Activated CD8-positive, alpha-beta memory T cell treated with anti-CD3 and anti-CD28 coated beads for 1 hour (primary cell): ENCODE measurements around the gene ERI2.
A peak's percentile ranks its signal among the peaks of the same experiment; 100 is the strongest.
"Not testable (repeated sequence)": the region's sequence is repeated elsewhere in the genome, so short reads cannot be mapped to it uniquely, and the experiment has no call there.

Source experiments
- DNase-seq, 2 donors: peaks; one replicate each; pipeline ENCODE4 v3.0.0-alpha.2; 2020; ENCODE audit warnings: low read depth in 1 of 2; ENCODE audit errors: extremely low read depth in 1 of 2

ERI2 gene

DNA sequence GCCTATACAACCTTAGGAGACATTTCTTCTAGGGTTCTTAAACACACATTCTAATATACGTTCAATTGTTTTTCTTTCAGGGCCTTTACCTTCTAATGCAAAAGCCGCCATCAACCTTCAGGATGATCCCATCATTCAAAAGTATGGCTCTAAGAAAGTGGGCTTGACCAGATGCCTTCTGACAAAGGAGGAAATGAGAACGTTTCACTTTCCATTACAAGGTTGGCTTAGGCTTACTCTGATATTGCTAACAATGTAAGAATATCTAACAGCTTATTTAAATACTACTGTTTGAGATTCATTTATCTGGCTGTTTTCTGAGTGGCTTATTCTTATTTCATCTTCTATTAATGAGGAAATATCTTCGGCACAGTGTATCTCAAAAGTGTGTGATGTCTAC is 15.4 kb upstream of the ERI2 start:
- DNase-seq, result no peak

GRCh38 chr16:20818929-20819585 is 12.8 kb upstream of the ERI2 start:
- DNase-seq, result no peak

DNA sequence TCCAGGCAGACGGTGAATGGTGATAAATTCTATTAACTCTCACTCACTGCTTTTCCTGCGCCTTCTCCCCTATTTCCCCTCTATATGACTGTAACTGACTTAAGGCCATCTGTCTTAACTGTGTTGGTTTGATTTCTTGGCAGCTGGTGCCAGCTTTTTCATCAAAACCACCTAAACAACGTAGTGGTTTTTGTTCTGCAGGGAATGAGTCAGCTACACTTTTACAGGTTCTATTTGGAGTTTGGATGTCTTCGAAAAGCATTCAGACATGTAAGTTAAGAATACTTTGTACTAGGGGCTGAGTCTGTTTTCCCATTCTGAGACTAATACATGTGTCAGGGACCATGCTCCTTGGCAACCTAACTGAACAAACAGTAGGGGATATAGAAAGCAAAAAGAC is 8.5 kb upstream of the ERI2 start:
- no peak for DNase-seq

DNA sequence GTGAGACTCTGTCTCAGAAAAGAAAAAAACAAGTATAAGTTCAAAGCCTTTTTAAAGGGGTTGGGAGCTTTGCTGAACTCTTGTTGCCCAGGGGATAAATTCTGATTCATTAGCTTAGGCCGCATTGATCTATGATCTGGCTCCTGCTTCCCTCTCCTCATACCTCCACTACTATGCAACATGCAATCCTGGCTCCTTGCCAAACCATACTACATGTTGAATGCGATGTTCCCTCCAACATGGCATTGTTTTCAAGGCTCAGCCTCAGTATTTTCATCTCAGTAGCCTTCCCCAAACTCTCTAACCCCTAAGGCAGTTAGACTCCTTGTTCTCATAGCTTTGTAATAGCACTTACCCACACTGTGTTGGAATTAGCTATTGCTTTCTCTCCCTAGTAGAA is 6.2 kb upstream of the ERI2 start:
- DNase-seq, result no peak

- no peak for DNase-seq
Measured at GRCh38 chr16:20811889-20812439, 5.7 kb upstream of the ERI2 start.

DNA sequence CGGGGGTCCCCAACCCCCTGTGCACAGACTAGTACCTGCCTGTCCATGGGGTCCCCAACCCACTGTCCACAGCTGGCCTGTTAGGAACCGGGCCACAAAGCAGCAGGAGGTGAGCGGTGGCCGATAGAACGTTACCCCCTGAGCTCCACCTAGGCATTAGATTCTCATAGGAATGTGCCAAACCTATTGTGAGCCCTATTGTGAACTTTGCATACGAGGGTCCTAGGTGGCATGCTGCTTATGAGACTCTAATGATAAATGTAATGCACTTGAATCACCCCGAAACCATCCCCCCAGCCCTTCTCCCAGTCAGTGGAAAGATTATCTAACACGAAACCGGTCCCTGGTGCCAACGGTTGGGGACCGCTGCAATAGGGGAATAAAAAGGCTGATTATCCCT is 1.6 kb upstream of the ERI2 start:
- no peak for DNase-seq

DNA sequence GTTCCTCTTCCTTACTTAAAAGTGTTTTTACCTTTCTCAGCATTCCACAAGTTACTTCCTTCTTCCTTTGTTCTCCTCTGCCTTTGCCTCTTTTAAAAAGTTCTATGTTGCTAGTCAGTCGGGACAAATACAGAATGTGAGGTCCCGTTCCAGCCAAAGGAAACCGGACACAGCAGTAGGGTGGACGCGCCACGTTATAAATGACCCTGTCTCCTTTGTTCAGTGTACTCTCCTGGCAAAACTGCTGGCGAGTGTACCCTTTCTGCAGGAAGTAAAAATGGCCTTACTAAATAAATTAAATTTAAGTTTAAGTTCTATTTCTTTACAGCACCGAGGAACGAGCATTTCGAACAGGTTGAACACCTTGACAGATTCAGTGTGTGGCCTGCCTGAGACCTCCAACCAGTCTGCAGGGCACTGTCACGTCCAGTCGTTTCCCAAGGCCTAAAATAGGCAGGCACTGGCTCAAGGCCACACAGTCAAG is 546 bp downstream of the ERI2 start:
- DNase-seq, result not testable (repeated sequence)

GRCh38 chr16:20803561-20804214 is 2.6 kb downstream of the ERI2 start:
- no peak for DNase-seq

DNA sequence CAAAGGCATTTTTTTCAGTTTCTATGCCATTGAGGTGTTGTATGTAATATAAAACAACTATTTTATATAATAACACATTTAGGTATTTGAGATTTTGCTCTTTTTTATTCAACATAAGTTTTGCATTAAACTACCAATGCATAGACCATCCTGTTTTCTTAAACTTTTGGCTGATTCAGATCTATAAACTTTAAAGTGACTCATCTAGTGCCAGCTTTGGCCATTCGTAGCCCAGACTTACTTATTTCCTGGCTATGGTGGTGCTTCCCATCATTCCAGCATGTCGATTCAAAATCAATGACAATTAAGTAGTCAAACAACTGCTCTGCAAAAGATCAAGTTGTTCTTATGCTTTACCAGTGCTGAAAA is 3.1 kb downstream of the ERI2 start:
- no peak for DNase-seq

- no peak for DNase-seq
Measured at GRCh38 chr16:20801278-20801677, 5.0 kb downstream of the ERI2 start.

DNA sequence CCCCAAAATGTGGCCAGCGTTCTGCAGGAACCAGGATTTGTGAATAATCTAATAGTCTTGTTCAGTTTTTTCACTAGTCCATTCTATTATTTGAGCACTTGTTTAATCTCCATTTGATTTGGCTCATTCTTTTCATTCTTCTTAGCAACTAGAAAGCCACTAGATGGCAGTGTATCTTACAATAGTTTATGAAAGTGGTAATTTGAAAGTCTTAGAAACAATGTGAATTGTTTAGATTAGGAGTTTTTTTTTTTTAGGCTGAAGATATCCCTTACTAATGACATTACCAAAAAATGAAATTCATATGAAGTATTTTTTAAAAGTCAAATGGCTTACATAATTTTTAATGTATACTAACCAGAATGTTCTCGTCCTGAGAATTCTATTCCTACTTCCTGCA is 6.7 kb downstream of the ERI2 start:
- DNase-seq, result no peak

GRCh38 chr16:20798364-20798763 is 7.9 kb downstream of the ERI2 start:
- DNase-seq, result no peak

DNA sequence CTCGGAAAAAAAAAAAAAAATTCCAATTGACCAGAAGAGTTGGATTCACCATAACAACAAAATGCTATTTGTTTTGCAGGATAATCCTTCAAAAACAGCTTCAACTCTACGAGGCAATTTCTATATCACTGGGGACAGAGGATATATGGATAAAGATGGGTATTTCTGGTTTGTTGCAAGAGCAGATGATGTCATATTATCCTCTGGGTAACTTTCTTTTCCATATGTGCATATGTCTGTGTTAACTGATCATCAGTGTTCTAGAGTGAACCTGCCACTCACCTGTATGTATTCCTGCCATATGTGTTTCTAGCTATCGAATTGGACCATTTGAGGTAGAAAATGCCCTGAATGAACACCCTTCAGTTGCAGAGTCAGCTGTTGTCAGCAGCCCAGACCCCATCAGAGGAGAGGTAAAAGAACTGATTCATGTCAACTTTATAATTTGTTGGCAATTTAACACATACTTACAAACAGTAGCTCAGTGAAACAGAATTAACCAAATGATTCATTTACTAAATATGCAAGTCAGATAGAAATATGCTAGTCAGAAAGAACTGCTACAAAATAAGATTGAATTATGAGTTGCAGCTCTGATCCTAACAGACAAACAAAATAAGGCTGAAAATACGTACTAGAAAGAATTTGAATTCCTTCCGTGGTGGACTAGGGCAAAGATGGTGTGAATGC is 14.2 kb downstream of the ERI2 start:
- DNase-seq, result no peak

- no peak for DNase-seq
Measured at GRCh38 chr16:20789130-20789529, 17.1 kb downstream of the ERI2 start.

DNA sequence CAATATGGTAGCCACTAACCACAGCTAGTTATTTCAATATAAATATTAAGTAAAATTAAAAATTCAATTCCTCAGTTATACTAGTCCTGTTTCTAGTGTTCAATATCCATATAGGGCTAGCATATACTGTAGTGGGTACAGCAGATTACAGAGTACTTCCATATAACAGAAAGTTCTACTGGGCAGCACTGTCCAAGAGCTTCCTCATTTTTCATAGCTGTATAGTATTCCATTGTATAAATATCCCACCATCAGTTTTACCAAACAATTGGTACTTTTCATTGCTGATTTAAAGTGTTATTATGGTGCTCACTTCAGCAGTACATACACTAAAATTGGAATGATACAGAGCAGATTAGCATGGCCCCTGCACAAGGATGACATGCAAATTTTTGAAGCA is 22.1 kb downstream of the ERI2 start:
- DNase-seq, result no peak

DNA sequence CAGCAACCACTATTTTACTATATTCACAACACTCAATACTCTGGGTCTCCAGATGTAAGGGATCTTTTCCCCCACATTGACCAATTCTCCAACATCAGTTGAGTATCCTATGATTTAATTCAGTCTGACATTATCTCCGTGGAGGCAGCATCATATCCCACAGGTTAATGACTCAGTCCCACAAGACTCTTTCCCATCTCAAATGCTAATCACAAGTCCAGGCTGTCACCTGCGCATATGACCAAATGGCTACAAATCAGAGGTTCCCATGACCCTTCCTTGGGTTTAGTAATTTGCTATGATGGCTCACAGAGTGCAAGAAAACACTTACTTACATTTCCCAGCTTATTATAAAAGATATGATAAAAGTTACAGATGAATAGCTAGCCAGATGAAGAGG is 23.8 kb downstream of the ERI2 start:
- no peak for DNase-seq

- no peak for DNase-seq
Measured at GRCh38 chr16:20781697-20782096, 24.6 kb downstream of the ERI2 start.

DNA sequence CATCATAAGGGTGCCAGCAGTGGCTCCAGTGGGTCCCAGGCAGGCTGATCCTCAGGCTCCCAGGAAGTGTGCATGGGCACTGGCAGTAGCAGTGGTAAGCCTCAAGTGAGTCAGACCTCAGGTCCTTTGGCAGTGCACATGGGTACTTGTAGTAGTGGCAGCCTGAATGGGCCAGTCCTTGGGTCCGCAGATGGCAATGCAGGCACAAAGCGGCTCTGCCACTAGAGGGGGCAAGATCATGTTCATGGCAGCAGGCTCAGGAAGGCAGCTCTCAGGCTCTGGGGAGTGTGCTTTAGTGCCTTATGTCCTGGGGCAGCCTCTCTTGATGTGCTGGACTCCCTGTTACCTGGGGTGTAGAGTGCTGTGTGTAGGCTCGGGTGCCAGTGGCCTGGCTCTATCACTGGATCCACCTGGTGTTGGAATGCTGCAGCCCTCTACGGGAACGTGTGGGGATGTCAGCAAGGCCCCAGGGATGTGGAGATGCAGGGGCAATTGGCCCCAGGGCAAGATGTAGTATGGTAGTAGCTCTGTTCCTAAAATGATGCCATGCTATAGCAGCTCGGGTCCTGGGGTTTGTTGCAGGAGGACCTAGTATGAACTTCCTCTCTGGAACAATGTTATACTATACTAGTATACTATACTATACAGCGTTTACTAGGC is 31.4 kb downstream of the ERI2 start:
- peak in 1 of 2 donors; percentile 21 for DNase-seq

- DNase-seq, result no peak
Measured at GRCh38 chr16:20773679-20774078, 32.6 kb downstream of the ERI2 start.

DNA sequence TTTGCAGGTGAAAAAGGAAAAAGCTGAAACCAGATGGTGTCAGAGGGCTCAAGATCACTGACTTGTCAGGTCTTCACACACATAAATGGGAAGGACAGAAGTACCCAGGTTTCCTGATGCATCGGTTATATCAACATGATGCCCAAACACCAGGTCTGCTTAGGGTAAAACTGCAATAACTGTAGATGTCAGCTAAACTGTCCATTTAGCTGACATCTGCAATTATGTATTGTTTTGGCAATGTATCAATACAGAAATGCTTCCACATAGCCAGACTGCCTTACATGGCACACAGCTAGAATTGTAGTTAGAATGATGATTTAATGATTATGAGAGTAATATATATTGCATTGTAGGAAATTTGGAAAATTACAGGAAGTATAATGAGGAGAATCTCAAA is 37.5 kb downstream of the ERI2 start:
- no peak for DNase-seq

- DNase-seq, result no peak
Measured at GRCh38 chr16:20768121-20768520, 38.2 kb downstream of the ERI2 start.
